Urothelium cell line (cell line): ENCODE data around the gene CES4A.
A peak's percentile ranks its signal among the peaks of the same experiment; 100 is the strongest.
"Not testable (repeated sequence)": the region's sequence is repeated elsewhere in the genome, so short reads cannot be mapped to it uniquely, and the experiment has no call there.

Experiments used
- DNase-seq: peaks from one replicate; pipeline ENCODE4 v3.0.0; 2011; ENCODE audit warnings: low spot score, mixed read lengths
- FAIRE-seq: peaks from 2 replicates; lab custom pipeline; 2011; peaks lifted over from hg19 to GRCh38; lab: Jason Lieb, UNC

Gene CES4A

DNA sequence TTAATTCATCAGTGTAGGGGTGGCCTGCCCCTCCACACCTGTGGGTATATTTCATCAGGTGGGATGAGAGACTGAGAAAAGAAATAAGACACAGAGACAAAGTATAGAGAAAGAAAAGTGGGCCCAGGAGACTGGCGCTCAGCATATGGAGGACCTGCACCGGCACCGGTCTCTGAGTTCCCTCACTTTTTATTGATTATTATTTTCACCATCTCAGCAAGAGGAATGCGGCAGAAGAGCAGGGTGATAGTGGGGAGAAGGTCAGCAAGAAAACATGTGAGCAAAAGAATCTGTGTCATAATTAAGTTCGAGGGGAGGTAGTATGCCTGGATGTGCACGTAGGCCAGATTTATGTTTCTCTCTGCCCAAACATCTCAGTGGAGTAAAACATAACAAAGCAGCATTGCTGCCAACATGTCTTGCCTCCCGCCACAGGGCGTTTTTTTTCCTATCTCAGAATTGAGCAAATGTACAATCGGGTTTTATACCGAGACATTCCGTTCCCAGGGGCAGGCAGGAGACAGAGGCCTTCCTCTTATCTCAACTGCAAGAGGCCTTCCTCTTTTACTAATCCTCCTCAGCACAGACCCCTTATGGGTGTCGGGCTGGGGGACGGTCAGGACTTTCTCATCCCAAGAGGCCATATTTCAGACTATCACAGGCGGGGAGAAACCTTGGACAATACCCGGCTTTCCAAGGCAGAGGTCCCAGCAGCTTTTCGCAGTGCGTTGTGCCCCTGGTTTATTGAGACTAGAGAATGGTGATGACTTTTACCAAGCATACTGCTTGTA, 32.8 kb upstream of the CES4A start:
- FAIRE-seq: not testable (repeated sequence)

DNA sequence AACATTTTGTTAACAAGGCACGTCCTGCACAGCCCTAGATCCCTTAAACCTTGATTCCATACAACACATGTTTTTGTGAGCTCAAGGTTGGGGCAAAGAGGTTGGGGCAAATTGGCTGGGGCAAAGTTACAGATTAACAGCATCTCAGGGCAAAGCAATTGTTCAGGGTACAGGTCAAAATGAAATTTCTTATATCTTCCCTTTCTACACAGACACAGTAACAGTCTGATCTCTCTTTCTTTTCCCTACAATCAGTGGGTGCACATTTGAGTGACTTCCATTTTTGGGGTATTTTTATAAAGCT, 32.3 kb upstream of the CES4A start:
- FAIRE-seq, DNase-seq: not testable (repeated sequence)

More for the DNA sequence above, 32.8 kb upstream of the CES4A start:
- DNase-seq: not testable (repeated sequence)

DNA sequence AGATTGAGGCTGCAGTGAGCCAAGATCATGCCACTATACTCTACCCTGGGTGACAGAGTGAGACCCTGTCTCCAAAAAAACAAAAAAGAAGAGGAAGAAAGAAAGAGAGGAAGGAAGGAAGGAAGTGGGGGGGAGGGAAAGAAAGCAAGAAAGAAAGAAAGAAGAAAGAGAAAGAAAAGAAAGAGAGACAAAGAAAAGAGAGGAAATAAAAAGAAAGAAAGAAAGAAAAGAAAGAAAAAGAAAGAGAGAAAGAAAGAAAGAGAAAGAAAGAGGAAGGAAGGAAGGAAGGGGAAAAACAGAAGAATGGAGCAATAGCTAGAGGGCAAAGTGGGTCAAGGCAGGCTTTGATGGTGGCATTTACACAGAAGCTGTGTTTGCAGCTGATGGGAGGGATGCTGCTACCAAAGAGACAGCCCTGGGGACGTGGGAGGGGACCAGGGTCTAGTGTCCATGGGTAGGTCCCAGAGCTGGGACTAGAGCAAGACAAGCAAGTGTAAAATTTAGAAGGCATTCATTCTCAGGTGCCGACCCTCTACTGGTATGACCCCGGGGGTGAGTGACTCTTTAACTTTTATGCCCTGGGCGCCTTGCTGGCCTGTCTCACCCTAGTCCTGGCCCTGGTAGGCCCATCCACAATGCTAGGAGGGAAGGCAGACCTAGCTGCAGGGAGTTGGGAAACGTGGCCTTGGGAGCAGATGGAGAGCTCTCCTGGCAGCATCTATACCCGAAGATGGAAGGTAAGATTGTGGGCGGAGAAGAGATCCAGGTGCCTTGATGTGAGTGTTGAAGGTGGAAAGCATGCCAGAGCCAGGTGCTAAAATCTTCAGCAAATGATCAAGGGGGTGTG, 29.3 kb upstream of the CES4A start:
- no peak for FAIRE-seq
- no peak for DNase-seq

DNA sequence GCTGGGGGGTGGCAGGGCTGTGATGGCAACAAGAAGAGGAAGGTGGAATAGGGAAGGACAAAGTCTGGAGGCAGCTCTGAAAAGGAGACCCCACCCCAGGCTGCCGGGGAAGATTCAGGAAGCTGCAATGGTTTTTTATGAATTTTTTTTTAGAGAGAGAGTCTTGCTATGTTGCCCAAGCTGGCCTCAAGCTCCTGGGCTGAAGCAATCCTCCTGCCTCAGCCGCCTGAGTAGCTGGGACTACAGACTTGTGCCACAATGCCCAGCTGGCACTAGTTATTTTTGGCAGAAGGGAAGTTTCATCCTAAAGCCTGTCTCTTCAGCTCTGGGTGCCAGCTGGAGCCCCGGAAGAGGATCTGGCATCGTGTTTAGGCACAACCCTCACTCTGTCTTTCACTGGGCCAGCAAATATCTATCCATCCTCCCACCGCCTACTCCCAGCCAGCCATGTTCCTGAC, 28.7 kb upstream of the CES4A start:
- DNase-seq (no peak), FAIRE-seq (no peak)

DNA sequence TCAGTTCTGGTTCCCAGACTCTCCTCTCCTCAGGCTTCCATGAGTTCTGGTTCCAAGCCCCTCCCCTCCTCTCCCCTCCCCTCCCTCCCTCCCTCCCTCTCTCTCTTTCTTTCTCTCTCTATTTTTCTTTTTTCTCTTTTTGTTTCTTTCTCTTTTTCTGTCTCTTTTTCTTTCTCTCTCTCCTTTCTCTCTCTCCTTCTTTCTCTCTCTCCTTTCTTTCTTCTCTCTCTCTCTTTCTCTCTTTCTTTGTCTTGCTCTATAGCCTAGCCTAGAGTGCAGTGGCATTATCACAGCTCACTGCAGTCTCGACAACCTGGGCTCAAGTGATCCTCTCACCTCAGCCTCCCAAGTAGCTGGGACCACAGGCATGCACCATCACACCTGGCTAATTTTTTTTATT, 28.1 kb upstream of the CES4A start:
- FAIRE-seq (no peak), DNase-seq (no peak)

DNA sequence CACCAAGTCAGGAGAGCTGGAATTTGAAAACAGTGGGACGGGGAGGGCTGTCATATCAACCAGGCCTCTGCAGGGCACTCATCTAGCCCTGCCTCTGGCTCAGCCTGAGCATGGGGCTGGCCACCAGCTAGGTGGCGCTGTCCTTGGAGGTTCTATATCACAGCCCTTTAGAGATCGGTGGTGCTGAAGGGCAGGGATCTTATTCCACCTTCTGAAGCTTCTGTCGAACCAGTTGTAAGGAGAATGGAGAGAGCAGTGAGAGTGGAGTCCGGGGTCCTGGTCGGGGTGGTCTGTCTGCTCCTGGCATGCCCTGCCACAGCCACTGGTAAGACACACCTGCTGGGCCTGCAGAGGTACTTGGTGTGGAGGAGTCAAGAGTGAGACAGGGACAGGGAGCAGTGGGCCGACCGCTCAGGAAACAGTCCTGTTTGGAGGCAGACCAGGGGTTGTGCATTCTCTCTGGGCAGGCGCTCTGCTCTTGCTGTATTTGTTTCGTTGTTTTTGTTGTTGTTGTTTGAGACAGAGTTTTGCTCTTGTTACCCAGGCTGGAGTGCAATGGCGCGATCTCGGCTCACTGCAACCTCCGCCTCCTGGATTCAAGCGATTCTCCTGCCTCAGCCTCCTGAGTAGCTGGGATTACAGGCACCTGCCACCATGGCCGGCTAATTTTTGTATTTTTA, 27.2 kb upstream of the CES4A start, which contains the start of gene CES3:
Gene CES3, plus strand, starts transcription at position 202 of the 680 bp plus-strand sequence. Its CDS starts 42 bp downstream, at position 244.
- peak; percentile 78 for DNase-seq
- FAIRE-seq: peak; percentile 37

DNA sequence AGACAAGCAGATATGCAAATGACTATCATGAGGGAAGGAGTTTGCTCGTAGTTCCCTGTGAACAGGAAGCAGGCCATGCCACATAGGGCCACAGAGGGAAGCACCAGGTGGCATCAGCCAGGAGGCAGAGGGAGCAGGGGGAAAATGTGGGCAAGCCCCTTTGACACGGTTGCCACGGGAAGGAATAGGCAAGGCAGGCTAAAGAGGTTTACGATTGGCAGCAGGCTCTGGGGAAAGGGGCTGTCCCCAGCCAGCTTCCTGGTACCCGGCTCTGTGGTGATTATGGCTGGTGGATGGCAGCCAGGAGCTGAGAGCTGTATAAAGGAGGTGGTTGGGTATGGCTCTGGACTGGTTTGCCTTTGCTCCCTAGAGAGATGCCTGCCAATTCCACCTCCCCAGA, 26.5 kb upstream of the CES4A start:
- no peak for FAIRE-seq
- no peak for DNase-seq

DNA sequence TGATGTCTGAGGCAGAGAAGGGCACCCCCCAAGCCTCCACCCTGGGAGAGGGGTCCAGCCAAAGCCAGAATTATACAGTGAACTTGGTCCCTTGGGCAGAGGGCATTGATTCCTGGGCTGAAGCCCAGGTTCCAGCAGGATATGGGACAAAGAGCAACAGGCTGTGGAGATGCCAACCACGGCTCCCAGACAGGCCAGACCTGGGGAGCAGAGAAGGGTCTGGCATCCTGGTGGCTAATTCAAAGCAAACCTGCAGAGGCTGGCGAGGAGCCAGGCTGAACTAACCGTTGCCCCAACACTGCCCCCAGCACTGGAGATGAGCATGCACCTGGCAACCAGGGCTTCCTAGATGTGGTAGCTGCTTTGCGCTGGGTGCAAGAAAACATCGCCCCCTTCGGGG, 24.3 kb upstream of the CES4A start:
- FAIRE-seq: no peak
- DNase-seq: no peak

DNA sequence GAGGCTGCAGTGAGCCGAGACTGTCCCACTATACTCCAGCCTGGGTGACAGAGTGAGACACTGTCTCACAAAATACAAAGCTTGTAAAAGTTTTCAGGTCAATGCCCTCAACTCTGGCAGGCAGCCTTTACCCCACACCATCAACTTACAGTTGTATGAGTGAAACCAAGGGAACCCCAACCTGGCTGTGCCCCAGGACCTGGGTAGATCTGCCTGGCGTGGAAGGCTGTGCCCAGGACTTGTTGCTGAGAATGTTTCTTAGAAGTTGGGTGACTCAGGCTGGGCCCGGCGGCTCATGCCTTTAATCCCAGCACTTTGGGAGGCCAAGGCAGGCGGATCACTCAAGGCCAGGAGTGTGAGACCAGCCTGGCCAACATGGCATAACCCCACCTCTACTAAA, 19.5 kb upstream of the CES4A start:
- DNase-seq: no peak
- FAIRE-seq: no peak

DNA sequence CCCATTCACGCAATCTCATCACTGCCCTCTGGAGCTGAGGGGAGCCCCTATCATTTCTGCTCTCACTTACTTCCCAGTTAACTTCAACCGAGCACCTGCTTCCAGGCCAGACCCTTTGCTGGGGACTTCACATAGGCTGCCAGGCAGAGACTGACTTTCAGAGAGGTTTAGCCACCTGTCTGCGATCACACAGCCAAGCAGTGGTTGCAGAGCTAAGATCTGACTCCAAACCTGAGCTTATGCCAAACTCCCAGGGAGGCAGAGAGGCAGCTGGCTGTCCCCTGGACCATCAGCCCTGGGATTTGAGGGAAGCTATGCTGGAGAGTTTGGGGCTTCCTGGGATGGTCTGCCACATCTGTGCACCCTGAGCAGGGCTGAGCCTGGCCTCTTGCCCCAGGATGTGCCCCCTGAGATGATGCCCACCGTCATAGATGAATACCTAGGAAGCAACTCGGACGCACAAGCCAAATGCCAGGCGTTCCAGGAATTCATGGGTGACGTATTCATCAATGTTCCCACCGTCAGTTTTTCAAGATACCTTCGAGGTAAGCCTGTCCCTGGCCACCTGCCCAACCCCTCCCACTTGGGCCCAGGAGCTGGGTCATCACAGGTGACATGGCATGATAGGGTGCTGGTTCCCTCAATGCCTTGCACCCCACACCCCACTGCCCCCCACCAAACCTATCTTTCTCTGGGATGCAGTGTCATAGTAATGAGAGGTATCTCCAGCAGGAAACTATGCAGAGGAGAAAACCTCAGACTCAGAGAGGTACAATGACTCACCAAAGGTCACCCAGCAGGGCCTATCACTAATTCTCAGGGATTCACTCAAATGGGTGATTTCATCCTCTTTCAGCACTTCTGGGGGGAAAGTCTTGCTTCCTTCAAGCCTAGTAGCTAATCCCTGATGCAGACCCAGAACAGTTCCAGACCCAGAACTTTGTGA, 17.3 kb upstream of the CES4A start:
- peak; percentile 81 for DNase-seq
- no peak for FAIRE-seq

DNA sequence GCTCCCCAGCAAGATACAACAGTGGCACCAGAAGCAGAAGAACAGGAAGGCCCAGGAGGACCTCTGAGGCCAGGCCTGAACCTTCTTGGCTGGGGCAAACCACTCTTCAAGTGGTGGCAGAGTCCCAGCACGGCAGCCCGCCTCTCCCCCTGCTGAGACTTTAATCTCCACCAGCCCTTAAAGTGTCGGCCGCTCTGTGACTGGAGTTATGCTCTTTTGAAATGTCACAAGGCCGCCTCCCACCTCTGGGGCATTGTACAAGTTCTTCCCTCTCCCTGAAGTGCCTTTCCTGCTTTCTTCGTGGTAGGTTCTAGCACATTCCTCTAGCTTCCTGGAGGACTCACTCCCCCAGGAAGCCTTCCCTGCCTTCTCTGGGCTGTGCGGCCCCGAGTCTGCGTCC, 15.4 kb upstream of the CES4A start:
- no peak for DNase-seq
- no peak for FAIRE-seq

DNA sequence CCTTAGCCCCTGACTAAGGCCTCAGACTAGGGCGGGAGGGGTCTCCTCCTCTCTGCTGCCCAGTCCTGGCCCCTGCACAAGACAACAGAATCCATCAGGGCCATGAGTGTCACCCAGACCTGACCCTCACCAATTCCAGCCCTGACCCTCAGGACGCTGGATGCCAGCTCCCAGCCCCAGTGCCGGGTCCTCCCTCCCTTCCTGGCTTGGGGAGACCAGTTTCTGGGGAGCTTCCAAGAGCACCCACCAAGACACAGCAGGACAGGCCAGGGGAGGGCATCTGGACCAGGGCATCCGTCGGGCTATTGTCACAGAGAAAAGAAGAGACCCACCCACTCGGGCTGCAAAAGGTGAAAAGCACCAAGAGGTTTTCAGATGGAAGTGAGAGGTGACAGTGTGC, 14.7 kb upstream of the CES4A start:
- DNase-seq (no peak), FAIRE-seq (no peak)

DNA sequence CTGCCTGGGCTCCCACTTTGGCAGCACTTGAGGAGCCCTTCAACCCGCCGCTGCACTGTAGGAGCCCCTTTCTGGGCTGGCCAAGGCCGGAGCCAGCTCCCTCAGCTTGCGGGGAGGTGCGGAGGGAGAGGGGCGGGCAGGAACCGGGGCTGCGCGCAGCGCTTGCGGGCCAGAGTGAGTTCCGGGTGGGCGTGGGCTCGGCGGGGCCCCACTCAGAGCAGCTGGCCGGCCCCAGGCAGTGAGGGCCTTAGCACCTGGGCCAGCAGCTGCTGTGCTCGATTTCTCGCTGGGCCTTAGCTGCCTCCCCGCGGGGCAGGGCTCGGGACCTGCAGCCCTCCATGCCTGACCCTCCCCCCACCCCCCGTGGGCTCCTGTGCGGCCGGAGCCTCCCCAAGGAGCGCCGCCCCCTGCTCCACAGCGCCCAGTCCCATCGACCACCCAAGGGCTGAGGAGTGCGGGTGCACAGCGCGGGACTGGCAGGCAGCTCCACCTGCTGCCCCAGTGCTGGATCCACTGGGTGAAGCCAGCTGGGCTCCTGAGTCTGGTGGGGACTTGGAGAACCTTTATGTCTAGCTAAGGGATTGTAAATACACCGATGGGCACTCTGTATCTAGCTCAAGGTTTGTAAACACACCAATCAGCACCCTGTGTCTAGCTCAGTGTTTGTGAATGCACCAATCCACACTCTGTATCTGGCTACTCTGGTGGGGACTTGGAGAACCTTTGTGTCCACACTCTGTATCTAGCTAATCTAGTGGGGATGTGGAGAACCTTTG, 14.0 kb upstream of the CES4A start:
- DNase-seq, FAIRE-seq: not testable (repeated sequence)

DNA sequence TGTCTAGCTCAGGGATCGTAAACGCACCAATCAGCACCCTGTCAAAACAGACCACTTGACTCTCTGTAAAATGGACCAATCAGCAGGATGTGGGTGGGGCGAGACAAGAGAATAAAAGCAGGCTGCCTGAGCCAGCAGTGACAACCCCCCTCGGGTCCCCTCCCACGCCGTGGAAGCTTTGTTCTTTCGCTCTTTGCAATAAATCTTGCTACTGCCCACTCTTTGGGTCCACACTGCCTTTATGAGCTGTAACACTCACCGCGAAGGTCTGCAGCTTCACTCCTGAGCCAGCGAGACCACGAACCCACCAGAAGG, 13.5 kb upstream of the CES4A start:
- not testable (repeated sequence) for DNase-seq, FAIRE-seq

DNA sequence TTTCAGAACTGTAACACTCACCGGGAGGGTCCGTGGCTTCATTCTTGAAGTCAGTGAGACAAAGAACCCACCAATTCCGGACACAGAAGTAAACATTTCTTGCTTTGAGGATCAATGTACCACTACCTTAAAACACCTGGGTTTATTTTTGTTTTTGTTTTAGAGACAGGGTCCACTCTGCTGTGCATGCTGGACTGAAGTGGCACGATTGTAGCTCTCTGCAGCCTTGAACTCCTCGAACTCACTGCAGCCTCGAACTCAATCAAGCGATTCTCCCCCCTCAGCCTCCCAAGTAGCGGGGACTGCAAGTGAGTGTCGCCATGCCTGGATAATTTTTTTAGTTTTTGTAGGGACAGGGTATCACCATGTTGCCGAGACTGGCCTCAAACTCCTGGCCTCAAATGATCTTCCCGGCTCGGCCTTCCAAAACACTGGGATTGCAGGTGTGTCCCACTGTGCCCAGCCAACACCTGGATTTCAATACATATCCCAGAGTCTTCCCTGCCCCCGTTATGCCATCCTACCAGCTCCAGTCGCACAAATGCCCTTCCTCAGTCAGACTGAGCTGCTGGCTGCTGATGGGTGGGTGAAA, 13.0 kb upstream of the CES4A start:
- DNase-seq: no peak
- no peak for FAIRE-seq

DNA sequence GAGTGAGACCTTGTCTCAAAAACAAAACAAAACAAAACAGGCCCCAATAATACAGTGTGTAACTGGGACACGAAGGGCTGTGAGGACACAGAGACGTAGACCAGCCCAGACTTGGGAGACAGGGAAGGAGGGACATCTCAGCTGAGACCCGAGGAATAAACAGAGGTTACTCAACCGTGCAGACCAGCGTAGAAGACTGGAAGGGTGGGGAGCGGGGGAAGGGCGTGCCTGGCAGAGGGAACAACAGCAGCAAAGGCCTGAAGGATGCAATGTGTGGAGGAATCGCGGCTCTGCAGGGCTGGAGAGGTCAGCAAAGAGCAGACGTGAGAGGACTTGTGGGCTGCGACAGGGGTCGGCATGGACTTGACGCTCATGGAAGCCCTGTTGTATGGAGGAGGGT, 11.6 kb upstream of the CES4A start:
- DNase-seq (no peak), FAIRE-seq (no peak)

DNA sequence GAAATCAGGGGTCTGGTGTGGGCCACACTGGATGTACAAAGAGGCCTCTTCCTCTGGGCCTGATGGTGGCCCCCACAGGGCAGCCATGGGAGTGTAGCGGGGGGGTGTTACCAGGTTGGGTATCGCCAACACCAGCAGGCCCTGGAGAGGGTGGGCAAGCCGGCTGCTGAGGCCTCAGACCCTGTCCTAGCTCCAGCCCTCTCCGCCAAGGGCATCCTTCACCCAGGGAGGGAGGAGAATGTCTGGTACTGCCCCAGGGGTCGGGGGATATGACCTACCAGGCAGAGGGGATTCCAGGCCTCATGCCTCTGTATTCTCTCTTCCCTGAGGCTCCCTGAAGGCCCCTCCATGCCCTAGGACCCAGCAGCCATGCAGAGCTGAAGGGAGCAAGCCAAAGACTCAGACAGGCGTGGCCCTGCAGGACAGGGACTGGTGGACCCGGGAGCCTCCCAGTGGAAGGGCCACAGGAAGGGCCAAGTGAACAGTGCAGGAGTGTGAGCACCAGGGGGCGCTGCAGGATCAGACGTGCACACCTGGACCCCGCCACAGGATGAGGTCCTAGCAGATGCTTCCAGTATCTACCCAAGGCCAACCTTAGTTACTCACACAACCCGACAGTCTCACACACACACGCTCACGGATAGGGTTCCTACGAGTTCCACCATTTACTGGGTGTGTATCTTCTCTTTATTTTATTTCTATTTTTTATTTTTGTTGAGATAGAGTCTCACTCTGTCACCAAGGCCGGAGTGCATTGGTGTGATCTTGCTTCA, 10.9 kb upstream of the CES4A start:
- FAIRE-seq: peak; percentile 30
- peak; percentile 86 for DNase-seq

DNA sequence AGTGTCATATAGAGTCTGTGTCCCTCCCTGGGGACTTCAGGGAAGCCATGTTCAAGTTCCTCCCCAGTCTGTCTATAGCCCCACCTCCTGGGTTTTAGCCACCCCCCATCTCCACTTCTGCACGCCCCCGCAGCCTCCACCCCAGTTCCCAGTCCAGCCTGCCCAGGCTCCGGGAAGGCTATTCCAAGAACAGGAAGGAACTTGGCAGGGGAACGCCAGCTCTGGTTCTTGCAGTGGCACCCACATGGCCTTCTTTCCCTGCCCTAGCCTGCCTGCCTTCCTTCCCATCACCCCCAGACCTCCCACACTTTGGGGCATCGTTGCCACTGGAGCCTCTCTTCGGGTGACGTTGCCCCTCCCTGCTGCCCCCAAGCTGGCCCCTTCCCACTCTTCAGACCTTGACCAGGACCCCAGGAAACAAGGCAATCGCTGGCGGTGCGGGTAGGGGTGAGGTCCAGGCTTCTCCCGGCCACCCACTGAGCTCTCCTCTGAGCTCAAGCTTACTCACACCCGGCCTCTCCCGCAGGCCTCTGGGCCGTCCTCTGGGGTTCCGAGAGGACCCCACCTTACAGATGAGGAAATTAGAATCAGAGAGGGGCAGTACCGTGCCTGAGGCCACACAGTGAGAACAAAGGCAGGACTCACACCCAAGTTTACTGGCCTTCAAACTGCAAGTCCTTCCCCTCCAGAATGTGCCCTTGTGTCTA, 9.2 kb upstream of the CES4A start:
- DNase-seq (no peak), FAIRE-seq (no peak)
